HG03520 (cell line): ENCODE results near the gene PTCH2.

ENCODE experiments used
- ATAC-seq: cut with Tn5 transposase; IDR thresholded peaks from one replicate; pipeline ENCODE4 v1.9.1; 2021; ENCODE audit warnings: mild to moderate bottlenecking, moderate library complexity; ENCODE audit not compliant: unreplicated experiment

PTCH2 gene

DNA sequence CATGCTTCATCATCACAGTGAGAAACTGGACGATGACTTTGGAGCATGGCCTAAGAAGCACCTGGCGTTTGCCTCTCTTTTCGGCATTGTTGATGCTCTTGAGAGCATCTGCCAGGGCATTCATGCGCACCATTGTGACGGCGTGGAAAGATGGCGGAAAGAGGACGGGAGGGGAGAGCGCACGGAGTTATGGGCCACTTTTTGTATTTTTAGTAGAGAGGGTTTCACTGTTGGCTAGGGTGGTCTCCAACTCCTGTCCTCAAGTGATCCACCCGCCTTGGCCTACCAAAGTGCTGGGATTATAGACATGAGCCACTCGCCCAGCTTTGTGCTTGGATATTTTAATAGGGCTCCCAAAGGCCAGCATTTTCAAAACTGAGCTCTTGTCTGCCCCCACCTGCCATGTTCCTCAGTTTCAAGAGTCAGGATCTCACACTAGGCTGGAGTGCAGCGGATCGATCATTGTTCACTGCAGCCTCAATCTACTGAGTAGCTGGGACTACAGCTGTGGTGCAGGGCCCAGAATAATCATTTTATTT, 62.4 kb downstream of the PTCH2 start:
- no peak for ATAC-seq

DNA sequence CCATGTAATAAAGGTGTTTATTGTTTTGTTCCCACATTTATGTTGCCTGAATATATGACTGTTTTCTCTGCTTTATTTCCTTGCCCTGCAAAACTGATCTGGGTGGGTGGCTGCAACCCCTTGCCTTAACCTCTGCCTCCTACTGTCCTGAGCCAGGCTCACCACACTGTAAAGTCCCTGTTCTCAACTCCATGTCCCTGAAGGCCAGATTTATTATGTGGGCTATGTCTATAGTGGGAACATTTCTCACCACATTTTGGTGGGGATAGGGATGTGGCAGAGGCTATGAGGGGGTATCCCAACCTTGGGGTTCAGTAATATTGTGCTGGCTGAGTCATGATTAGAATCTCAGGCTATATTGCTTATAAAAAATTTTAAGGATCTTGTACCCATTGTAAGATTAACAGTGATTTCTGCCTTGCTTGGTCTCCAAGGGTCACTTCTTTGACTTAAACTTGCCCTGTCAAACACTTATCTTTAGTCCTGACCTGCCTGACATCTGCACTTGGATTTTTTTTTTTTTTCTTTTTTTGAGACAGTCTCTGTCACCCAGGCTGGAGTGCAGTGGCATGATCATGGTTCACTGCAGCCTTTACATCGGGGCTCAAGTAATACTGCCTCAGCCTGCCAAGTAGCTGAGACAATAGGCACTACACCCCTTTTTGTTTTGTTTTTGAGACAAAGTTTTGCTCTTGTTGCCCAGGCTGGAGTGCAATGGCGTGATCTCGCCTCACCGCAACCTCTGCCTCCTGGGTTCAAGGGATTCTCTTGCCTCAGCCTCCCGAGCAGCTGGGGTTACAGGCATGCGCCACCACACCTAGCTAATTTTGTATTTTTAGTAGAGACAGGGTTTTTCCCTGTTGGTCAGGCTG, 64.1 kb downstream of the PTCH2 start:
- ATAC-seq: no peak

DNA sequence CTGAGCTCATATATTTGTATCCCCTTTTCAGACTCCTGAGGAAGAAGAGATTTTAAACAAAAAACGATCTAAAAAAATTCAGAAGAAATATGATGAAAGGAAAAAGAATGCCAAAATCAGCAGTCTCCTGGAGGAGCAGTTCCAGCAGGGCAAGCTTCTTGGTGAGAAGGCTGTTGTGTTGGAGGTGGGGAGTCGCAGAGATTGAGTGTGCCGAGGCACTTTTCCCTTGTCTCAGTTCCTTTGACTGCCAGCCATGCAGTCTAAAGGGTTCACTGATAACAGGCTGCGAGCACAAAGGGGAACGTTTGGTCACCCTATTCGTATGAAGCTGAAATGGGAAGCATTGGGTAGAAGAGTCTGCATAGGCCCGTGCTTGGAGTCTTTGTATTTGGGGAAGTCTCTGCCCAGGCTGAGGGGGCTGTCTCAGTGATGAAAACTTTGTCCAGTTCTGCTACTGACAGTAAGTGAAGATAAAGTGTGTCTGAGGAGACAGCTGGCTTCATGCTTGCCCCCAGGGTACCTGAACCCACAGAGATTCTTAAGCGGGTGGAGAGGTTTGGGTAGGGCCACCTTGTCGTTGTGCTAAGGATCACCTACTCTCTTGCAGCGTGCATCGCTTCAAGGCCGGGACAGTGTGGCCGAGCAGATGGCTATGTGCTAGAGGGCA, 65.0 kb downstream of the PTCH2 start:
- no peak for ATAC-seq

DNA sequence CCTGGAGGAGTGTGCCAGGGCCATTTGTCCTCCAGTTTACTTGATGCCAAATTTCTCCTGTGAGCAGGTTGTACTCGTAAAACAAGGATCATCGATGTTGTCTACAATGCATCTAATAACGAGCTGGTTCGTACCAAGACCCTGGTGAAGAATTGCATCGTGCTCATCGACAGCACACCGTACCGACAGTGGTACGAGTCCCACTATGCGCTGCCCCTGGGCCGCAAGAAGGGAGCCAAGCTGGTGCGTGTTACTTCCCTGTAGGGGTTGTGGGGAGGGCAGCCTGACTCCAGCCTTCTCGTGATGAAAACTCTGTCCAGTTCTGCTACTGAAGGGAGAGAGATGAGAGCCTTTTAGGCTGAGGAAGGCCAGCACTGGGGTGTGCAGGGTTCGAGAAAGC, 65.5 kb downstream of the PTCH2 start:
- no peak for ATAC-seq

DNA sequence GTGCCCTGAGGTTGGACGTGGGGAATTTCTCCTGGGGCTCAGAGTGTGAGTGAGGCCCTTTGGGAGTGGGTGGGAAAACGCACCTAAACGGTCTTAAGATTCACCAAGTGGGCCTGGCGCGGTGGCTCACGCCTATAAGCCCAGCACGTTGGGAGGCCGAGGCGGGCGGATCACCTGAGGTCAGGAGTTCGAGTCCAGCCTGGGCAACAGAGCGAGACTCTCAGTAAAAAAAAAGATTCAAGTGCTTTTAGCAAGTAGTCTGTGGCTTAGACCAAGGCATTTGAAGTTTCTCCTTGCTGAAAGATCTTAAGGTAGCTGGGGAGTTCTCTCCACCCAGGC, 66.4 kb downstream of the PTCH2 start:
- ATAC-seq: no peak

DNA sequence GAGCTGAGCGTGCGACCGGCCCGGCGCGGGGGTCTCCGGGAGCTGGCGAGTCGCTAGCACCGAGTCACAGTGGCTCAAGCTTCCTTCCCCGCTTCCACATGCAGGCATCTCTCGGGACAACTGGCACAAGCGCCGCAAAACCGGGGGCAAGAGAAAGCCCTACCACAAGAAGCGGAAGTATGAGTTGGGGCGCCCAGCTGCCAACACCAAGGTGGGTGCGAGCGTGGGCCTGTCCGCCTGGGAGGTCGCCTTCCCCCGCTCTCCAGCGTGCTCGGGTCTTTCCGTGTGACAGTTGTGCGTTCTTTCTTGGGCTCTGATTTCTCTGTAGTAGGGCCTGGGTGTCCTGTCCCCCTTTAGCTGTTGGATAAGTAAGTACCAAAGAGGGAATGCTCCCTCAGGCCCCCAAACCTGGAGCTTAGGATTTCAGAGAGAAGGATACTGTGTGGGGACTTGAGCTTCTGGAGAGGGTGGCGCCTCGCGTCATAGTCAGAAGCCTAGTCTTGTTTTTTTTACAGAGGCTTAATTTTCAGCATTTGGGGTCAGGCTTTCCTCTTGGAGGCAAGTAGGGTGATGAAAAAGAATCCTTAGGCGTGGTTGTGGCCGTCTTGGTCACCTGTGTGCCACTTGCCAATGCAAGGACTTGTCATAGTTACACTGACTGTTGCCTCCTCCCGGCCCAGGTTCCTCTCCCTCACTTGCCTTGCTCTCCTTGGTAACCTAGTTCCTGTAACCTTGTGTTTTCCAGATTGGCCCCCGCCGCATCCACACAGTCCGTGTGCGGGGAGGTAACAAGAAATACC, 66.9 kb downstream of the PTCH2 start:
- ATAC-seq: no peak

DNA sequence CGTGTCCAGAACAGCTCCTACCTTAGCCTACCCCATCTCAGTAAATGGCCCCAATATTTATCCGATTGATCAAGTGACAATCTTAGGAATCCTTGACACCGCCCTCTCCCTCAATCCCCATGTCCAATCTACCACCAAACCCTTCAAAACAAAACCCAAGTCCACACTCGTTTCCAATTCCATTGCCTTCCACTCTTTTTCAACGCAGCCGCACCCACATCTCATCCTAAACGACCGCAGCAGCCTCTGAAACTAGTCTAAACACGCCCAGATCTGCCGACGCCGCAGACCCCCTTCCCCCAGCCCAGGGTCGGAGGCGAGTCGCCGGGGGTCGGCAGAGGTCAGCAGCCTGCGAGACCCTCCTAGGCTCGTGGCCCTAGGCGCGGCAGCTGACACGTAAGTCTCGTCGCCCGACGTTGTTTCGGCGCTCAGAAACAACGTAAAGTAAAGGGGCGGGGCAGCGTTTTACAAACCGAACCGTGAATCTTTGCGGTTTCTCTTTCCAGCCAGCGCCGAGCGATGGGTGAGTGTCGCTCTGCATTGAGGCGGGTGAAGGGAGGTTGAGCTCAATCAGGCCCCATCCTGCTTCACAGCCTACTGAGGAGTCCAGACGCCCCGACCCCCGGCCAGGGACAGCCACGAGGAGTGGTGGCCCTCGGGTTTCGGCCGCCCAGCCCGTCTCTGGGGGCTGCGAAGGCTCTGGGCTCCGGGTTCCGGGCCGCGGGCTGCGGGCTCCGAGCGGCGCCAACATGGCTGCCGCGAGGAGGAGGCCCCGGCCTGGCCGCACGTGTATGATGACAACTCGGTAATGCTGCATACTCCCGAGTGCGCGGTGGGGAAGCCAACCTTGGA, 67.7 kb downstream of the PTCH2 start, which contains the start of gene RPS8:
TSS of gene RPS8 (plus strand) at position 463 of the 852 bp plus-strand sequence. CDS start at position 520, 57 bp downstream.
- peak; percentile 57 for ATAC-seq
